ENCODE data around the gene ZNF844. TPM values are rescaled to one million over a fixed set of nuclear protein-coding genes. Genes with fewer than 3 reads are reported as not detected.
"Not testable (repeated sequence)": the region's sequence is repeated elsewhere in the genome, so short reads cannot be mapped to it uniquely, and the experiment has no call there.

Gene ZNF844
- total and polyA plus RNA-seq, 8 donors, result 2.1 to 12.4 (median 4.9) TPM

DNA sequence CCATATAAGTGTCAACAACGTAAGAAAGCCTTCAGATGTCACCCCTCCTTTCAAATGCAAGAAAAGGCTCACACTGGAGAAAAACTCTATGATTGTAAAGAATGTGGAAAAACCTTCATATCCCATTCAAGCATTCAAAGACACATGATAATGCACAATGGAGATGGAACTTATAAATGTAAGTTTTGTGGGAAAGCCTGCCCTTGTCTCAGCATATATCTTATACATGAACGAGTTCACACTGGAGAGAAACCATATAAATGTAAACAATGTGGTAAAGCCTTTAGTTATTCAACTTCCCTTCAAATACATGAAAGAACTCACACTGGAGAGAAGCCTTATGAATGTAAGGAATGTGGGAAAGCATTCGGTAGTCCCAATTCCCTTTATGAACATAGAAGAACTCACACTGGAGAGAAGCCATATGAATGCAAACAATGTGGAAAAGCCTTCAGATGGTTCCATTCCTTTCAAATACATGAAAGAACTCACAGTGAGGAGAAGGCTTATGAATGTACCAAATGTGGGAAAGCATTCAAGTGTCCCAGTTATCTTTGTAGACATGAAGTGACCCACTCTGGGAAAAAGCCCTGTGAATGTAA lies 11.1 kb downstream of the ZNF844 start:
- H3K36me3 ChIP-seq, result peaks cover 8 to 41% (median 31%) of the 10 kb centered on the region in 3 donors
- no peak overlapping the region for H3K4me3 ChIP-seq
- ATAC-seq, result no peak
- DNase-seq, result no peak
- FAIRE-seq, result no peak
- no peaks in the 10 kb centered on the region for H3K4me1 ChIP-seq
- 95 to 96% methylated on average over 3 of the region's 3 CpGs for WGBS, 2 donors
- H3K27me3 ChIP-seq, result no peaks in the 10 kb centered on the region
- H3K27ac ChIP-seq, result no peak overlapping the region
- intact Hi-C loops (cut with DNase I), result no loop called here
- TF ChIP-seq CTCF (IDR thresholded peaks at IDR 0.05), result no peak
- peaks cover 0 to 33% (median 13%) of the 10 kb centered on the region in 4 donors for H3K9me3 ChIP-seq

DNA sequence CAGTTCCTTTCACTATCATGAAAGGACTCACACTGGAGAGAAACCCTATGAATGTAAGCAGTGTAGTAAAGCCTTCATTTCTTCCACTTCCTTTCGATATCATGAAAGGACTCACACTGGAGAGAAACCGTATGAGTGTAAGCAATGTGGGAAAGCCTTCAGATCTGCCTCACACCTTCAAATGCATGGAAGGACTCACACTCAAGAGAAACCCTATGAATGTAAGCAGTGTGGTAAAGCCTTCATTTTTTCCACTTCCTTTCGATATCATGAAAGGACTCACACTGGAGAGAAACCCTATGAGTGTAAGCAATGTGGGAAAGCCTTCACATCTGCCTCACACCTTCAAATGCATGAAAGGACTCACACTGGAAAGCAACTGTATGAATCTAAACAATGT lies 11.8 kb downstream of the ZNF844 start:
- 97 to 98% methylated on average over 3 of the region's 3 CpGs for WGBS, 2 donors
- intact Hi-C loops (cut with DNase I); H3K4me3 ChIP-seq; ATAC-seq; FAIRE-seq; DNase-seq; H3K4me1 ChIP-seq; H3K27ac ChIP-seq; H3K27me3 ChIP-seq: not testable (repeated sequence)
- peaks cover 8 to 41% (median 31%) of the 10 kb centered on the region in 3 donors for H3K36me3 ChIP-seq
- peaks cover 0 to 33% (median 13%) of the 10 kb centered on the region in 4 donors for H3K9me3 ChIP-seq

GRCh38 chr19:12077375-12077774 lies 12.8 kb downstream of the ZNF844 start:
- no peaks in the 10 kb centered on the region for H3K4me1 ChIP-seq
- H3K36me3 ChIP-seq, result peaks cover 8 to 41% (median 31%) of the 10 kb centered on the region in 3 donors
- no peak overlapping the region for H3K27ac ChIP-seq
- 87 to 98% methylated on average over 3 of the region's 3 CpGs for WGBS, 2 donors
- TF ChIP-seq CTCF (IDR thresholded peaks at IDR 0.05), result no peak
- H3K4me3 ChIP-seq, result no peak overlapping the region
- peaks cover 0 to 33% (median 13%) of the 10 kb centered on the region in 4 donors for H3K9me3 ChIP-seq
- no peaks in the 10 kb centered on the region for H3K27me3 ChIP-seq
- intact Hi-C loops (cut with DNase I), result no loop called here
- DNase-seq (no peak), ATAC-seq (no peak), FAIRE-seq (no peak)

- not testable (repeated sequence) for H3K9me3 ChIP-seq
- WGBS, 2 donors, result 97 to 98% methylated on average over 6 of the region's 6 CpGs
Measured at GRCh38 chr19:12083336-12083735, 18.8 kb downstream of the ZNF844 start.

GRCh38 chr19:12085074-12085818 lies 20.7 kb downstream of the ZNF844 start:
- intact Hi-C loops (cut with DNase I), result no loop called here
- FAIRE-seq (no peak), DNase-seq (no peak), ATAC-seq (no peak)
- no peak overlapping the region for H3K27ac ChIP-seq
- no peak overlapping the region for H3K4me3 ChIP-seq
- 91 to 92% methylated on average over 5 of the region's 5 CpGs for WGBS, 2 donors
- no peaks in the 10 kb centered on the region for H3K27me3 ChIP-seq
- no peaks in the 10 kb centered on the region for H3K9me3 ChIP-seq
- H3K36me3 ChIP-seq, result no peaks in the 10 kb centered on the region
- no peak for TF ChIP-seq CTCF (IDR thresholded peaks at IDR 0.05)
- no peaks in the 10 kb centered on the region for H3K4me1 ChIP-seq

More at GRCh38 chr19:12083336-12083735, 18.8 kb downstream of the ZNF844 start:
- FAIRE-seq; intact Hi-C loops (cut with DNase I); H3K27me3 ChIP-seq; H3K4me3 ChIP-seq; DNase-seq; ATAC-seq; H3K36me3 ChIP-seq; H3K27ac ChIP-seq; H3K4me1 ChIP-seq: not testable (repeated sequence)

- peak in 3 of 4 donors; percentile 37 to 55 (median 54) for TF ChIP-seq CTCF (IDR thresholded peaks at IDR 0.05)
- Histone ChIP-seq H3K9me3 (no peaks in the 10 kb centered on the region), H3K4me3 (no peak overlapping the region), H3K4me1 (no peaks in the 10 kb centered on the region), H3K27me3 (no peaks in the 10 kb centered on the region), H3K27ac (no peak overlapping the region), H3K36me3 (no peaks in the 10 kb centered on the region)
- intact Hi-C loops (cut with DNase I), result no loop called here
- peak; percentile 66 to 80 (median 70) for ATAC-seq
- 54 to 60% methylated on average over 5 of the region's 5 CpGs for WGBS, 2 donors
- FAIRE-seq, result no peak
- peak; percentile 34 to 73 (median 62) for DNase-seq
Measured at GRCh38 chr19:12090807-12091206, 26.3 kb downstream of the ZNF844 start.

All from pancreas (tissue), 10 donors.